ENCODE data around the gene ASPG. TPM values are rescaled to one million over a fixed set of nuclear protein-coding genes. Genes with fewer than 3 reads are reported as not detected.

ASPG gene
- total RNA-seq, 1 donor from 2014 or later, result not detected

DNA sequence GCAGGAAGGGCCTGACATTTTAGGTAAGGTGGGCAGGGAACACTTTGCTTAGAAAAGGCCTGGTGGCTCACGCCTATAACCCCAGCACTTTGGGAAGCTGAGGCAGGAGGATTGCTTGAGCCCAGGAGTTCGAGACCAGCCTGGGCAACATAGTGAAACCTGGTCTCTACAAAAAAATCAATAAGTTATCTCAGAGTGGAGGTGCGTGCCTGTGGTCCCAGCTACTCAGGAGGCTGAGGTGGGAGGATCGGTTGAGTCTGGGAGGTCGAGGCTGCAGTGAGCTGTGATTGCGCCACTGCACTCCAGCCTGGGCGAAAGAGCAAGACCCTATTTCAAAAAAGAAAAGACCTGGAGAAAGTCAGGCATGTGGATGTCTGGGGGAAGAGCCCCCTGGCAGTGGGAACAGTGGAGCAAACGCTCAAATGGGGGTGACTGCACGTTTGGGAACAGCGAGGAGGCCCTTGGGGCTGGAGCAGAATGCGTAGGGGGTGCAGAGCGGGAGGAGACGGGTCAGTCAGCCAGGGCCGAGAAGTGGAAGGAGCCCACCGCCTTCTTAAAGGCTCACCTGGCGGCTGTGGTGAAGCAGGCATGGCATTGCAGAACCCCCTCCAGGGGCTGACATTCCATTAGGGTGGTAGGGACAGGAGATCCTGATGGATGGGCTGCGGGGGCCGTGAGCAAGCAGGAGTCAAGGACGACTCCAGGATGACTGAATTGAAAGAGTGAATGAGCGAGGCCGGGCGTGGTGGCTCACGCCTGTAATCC, 46.6 kb downstream of the ASPG start:
- DNase-seq (ENCODE audit: low read depth), result no peak
- no peaks in the 10 kb centered on the region for H3K36me3 ChIP-seq (ENCODE audit: control insufficient read depth, insufficient read depth, low read length)
- H3K4me3 ChIP-seq (ENCODE audit: low read depth, low read length), result no peak overlapping the region
- TF ChIP-seq, protein P1, sequence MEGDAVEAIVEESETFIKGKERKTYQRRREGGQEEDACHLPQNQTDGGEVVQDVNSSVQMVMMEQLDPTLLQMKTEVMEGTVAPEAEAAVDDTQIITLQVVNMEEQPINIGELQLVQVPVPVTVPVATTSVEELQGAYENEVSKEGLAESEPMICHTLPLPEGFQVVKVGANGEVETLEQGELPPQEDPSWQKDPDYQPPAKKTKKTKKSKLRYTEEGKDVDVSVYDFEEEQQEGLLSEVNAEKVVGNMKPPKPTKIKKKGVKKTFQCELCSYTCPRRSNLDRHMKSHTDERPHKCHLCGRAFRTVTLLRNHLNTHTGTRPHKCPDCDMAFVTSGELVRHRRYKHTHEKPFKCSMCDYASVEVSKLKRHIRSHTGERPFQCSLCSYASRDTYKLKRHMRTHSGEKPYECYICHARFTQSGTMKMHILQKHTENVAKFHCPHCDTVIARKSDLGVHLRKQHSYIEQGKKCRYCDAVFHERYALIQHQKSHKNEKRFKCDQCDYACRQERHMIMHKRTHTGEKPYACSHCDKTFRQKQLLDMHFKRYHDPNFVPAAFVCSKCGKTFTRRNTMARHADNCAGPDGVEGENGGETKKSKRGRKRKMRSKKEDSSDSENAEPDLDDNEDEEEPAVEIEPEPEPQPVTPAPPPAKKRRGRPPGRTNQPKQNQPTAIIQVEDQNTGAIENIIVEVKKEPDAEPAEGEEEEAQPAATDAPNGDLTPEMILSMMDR (IDR thresholded peaks at IDR 0.05; ENCODE audit: insufficient read depth, low read length, poor library complexity, severe bottlenecking), result no peak
- peaks cover 38% of the 10 kb centered on the region for H3K27me3 ChIP-seq (ENCODE audit: control insufficient read depth, insufficient read depth, low read length)

GRCh38 chr14:104132981-104133380, 47.5 kb downstream of the ASPG start:
- Histone ChIP-seq H3K36me3 (ENCODE audit: control insufficient read depth, insufficient read depth, low read length) (no peaks in the 10 kb centered on the region), H3K4me3 (ENCODE audit: low read depth, low read length) (no peak overlapping the region), H3K27me3 (ENCODE audit: control insufficient read depth, insufficient read depth, low read length) (peaks cover 46% of the 10 kb centered on the region)
- TF ChIP-seq, protein P1 (IDR thresholded peaks at IDR 0.05; ENCODE audit: insufficient read depth, low read length, poor library complexity, severe bottlenecking), result no peak
- DNase-seq (ENCODE audit: low read depth), result no peak

- no peak for DNase-seq (ENCODE audit: low read depth)
- Histone ChIP-seq H3K4me3 (ENCODE audit: low read depth, low read length) (no peak overlapping the region), H3K27me3 (ENCODE audit: control insufficient read depth, insufficient read depth, low read length) (peaks cover 50% of the 10 kb centered on the region), H3K36me3 (ENCODE audit: control insufficient read depth, insufficient read depth, low read length) (no peaks in the 10 kb centered on the region)
- TF ChIP-seq, protein P1 (IDR thresholded peaks at IDR 0.05; ENCODE audit: insufficient read depth, low read length, poor library complexity, severe bottlenecking), result no peak
Measured at GRCh38 chr14:104133496-104133895, 48.0 kb downstream of the ASPG start.

DNA sequence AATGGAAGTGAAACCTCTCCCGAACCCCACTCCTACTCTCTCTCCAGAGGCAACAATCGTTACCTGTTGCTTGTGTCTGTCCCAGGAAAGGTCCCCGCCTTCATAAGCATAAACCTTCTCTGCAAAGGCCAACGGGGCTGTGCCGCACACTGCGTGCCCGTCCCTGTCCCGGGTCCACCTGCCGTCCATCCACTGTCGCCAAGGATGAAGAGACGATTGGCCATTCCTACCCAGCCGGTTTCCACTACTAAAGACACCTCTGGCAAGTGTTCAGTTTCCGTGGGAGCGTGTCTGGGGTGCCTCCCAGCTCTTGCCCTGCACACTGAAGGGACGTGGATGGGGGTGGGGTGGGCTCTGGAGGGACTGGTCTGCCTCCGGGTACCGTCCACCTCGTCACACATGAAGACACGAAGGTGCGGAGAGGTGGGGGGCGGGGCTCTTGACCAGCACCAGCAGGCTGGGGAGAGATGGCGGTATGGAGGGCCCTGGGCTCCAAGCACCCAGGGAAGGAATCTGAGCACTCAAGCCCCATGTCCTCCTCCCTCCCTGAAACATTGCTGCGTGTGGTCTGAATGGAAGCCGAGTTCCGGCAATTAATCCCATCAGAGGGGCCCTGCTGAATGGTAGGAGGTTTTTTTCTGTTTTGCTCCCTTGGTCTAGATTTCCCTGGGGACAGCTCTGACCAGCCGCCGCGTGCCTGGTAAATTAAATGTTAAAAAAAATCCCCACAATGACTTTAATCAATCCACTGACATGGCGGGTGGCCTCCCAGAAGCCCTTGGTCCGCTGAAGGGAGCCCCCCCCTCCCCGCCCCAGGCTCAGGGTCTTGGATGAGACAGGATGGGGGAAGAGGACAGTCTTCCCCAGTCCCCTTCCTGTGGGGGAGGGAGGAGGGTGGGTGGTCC, 48.8 kb downstream of the ASPG start:
- DNase-seq (ENCODE audit: low read depth), result no peak
- TF ChIP-seq, protein P1 (IDR thresholded peaks at IDR 0.05; ENCODE audit: insufficient read depth, low read length, poor library complexity, severe bottlenecking), result no peak
- Histone ChIP-seq H3K4me3 (ENCODE audit: low read depth, low read length) (no peak overlapping the region), H3K36me3 (ENCODE audit: control insufficient read depth, insufficient read depth, low read length) (no peaks in the 10 kb centered on the region), H3K27me3 (ENCODE audit: control insufficient read depth, insufficient read depth, low read length) (peaks cover 58% of the 10 kb centered on the region)

GRCh38 chr14:104135121-104135903, 49.8 kb downstream of the ASPG start:
- H3K4me3 ChIP-seq (ENCODE audit: low read depth, low read length), result no peak overlapping the region
- DNase-seq (ENCODE audit: low read depth), result no peak
- peaks cover 68% of the 10 kb centered on the region for H3K27me3 ChIP-seq (ENCODE audit: control insufficient read depth, insufficient read depth, low read length)
- H3K36me3 ChIP-seq (ENCODE audit: control insufficient read depth, insufficient read depth, low read length), result no peaks in the 10 kb centered on the region
- TF ChIP-seq, protein P1 (IDR thresholded peaks at IDR 0.05; ENCODE audit: insufficient read depth, low read length, poor library complexity, severe bottlenecking), result peak; percentile 21
